ENCODE data around the gene MARCHF10.

The MARCHF10 gene

DNA sequence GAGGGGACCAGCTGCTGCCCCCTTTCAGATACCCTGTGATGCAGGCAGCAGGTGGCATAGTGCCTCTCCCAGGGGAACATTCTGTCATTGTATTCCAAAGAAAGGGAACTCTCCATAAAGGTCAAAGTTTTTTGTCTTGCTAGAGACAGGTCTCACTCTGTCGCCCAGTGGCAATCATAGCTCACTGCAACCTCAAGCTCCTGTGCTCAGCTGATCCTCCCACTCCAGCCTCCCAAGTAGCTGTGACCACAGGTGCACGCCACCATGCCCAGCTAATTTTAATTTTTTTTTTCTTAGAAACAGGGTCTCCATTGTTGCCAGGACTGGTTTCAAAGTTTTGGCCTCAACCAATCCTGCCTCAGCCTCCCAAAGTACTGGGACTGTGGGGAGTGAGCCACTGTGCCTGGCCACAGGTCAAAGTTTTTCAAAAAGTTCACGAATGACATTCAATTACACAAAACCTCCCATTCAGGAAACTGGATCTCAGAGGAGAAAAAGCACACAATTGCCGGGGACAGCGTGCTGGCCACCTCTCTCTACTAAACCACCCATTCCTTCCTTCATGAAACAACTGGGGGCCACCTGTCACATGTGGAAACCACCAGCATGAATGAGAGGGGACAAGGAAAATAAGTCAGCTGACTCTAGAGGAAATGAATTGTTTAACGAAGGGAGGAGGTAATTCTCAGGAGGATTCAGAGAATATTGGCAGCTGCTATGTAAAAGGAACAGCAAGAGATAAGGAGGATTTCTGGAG lies 80.0 kb downstream of the MARCHF10 start:
- no peak for ATAC-seq
- H3K4me3 Mint-ChIP-seq = no peak overlapping the region
- no peaks in the 10 kb centered on the region for H3K36me3 Mint-ChIP-seq
- peaks cover 30% of the 10 kb centered on the region for H3K27me3 Mint-ChIP-seq
- peaks cover 31% of the 10 kb centered on the region for H3K4me1 Mint-ChIP-seq
- no peaks in the 10 kb centered on the region for H3K9me3 Mint-ChIP-seq
- no peak overlapping the region for H3K27ac Mint-ChIP-seq

DNA sequence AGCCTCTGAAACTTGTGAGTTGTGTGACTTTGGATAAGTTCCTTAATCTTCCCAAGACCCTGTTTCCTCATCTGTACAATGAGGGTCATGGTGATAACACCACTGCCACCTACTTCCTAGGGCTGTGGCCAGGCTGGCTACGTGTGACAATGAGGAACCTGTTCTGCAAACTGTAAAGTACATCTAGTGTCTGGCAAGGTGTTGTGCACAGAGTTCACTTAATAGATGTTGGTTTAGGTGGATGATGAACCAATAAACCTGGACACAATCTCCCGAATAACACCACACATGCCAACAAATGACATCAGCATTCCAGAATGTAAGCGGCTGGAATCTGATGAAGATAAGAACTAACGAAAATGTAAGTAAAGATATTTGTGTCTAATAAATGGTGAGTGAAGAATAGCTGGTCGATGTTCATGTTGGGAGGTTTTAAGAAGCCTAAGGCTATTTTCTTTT lies 82.3 kb downstream of the MARCHF10 start:
- no peak overlapping the region for H3K4me3 Mint-ChIP-seq
- H3K36me3 Mint-ChIP-seq = no peaks in the 10 kb centered on the region
- H3K4me1 Mint-ChIP-seq = peaks cover 31% of the 10 kb centered on the region
- ATAC-seq = no peak
- H3K9me3 Mint-ChIP-seq = no peaks in the 10 kb centered on the region
- H3K27ac Mint-ChIP-seq = no peak overlapping the region
- H3K27me3 Mint-ChIP-seq = peaks cover 16% of the 10 kb centered on the region

DNA sequence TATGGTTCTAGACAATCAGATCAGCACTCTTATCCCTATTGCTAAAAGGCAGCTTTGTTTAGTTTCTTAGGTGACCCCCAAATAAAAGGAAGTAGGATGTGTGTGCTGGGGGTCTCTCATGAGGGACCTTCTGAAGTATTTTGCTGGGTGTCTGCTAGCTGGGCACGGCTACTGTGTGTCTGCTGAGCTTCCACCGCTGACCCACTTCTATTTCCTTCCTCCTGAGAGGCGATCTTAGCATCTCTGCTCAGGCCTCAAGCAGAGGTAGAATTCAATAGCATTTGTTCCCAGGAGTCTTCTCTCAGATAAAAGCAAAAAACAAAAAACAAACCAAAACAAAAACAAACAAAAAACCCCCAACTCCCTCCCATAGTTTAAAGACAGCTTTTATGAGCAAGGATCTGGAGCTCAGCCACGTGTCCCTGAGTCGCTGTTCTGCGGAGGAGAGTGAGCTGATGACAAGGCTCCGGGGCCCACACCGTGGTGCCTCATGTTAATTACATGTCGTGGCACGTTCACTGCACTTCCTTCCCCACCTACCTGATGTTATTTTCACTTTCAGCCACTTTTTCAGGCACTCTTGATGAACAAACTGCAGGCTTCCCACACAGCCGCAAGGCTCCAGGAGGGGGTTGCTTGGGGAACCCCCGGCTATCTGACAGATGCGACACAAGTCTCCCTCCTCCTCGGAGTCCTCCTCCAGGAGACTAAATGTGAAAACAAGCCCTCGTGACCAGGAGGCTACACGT lies 83.5 kb downstream of the MARCHF10 start:
- ATAC-seq = peak; percentile 96
- H3K4me3 Mint-ChIP-seq = peak overlapping the region; percentile 54
- H3K27ac Mint-ChIP-seq = peak overlapping the region; percentile 18
- H3K36me3 Mint-ChIP-seq = peaks cover 5% of the 10 kb centered on the region
- H3K9me3 Mint-ChIP-seq = no peaks in the 10 kb centered on the region
- H3K27me3 Mint-ChIP-seq = peaks cover 24% of the 10 kb centered on the region
- H3K4me1 Mint-ChIP-seq = peaks cover 39% of the 10 kb centered on the region

DNA sequence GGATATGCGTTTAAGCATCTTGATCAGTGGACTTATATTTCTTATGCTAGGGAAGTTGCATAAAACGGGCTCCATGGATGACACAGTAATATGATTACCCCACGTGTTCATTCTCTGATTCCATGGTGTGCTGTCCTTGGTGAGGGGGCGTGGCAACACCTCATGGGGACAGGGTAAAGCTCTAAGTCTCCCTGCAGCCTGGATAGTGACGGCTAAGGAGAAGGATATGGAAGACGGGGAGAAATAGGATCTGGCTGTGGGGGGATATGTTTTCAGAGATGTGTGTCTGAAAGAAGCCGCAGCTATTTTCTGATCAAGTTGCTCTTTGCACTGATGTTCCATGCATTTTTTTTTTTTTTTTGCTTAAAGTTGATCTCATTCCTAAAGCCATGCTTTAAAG lies 84.3 kb downstream of the MARCHF10 start:
- Mint-ChIP-seq H3K36me3 (peaks cover 7% of the 10 kb centered on the region), H3K27ac (no peak overlapping the region), H3K27me3 (peaks cover 31% of the 10 kb centered on the region), H3K4me3 (no peak overlapping the region), H3K4me1 (peaks cover 42% of the 10 kb centered on the region), H3K9me3 (no peaks in the 10 kb centered on the region)
- ATAC-seq = no peak

DNA sequence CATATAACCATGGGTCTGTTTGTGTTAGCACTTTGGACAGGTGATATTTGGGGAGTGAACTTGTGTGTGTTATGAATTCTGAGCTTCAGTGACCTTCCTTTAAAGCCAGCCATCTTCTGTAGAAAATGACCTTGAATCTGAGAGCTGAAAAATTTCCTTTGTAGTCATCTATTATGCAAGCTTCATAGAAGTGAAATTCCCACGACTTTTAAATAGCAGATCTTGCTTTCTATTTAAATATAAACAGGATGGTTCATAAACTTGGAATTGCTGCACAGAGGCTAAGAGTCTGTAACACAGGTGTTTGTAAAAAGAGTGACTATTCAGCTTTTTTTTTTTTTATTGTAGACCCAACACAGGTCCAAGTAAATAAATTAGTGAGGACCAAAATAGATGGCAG lies 85.5 kb downstream of the MARCHF10 start:
- H3K27ac Mint-ChIP-seq = no peak overlapping the region
- peaks cover 25% of the 10 kb centered on the region for H3K27me3 Mint-ChIP-seq
- peaks cover 31% of the 10 kb centered on the region for H3K4me1 Mint-ChIP-seq
- no peak for ATAC-seq
- no peaks in the 10 kb centered on the region for H3K9me3 Mint-ChIP-seq
- H3K4me3 Mint-ChIP-seq = no peak overlapping the region
- peaks cover 7% of the 10 kb centered on the region for H3K36me3 Mint-ChIP-seq

DNA sequence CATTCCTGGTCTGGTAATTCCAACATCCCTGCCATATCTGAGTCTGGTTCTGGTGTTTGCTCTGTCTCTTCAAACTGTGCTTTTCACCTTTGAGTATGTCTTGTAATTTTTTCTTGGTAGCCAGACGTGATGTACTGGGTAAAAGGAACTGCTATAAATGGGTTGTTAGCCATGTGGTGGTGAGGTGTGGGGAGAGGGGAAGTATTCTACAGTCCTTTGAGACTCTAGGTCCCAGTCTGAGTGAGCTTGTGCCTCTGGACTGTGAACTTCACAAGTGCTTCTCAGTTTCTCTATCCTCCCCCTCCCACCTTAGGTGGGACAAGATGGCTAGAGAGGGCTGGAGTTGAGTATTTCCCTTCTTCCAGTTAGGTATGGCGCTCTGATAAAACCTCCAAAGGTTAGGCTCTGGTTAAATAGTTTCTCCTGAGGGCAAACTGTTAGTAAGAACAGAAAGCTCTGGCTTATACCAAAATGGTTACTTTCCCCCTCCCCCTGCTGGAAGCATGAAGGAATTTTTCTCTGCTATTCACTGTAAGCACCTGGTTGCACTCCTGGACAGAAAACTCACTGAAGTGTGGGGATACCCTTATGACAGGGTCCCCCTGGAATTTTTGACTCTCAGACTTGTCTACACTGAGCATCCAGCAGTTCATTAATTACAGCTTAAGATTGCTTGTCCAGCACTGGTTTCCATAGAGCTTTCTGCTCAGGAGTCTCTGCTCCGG lies 87.8 kb downstream of the MARCHF10 start:
- no peak overlapping the region for H3K27ac Mint-ChIP-seq
- peak; percentile 65 for ATAC-seq
- H3K9me3 Mint-ChIP-seq = no peaks in the 10 kb centered on the region
- peaks cover 7% of the 10 kb centered on the region for H3K36me3 Mint-ChIP-seq
- peaks cover 27% of the 10 kb centered on the region for H3K4me1 Mint-ChIP-seq
- H3K4me3 Mint-ChIP-seq = no peak overlapping the region
- H3K27me3 Mint-ChIP-seq = peaks cover 21% of the 10 kb centered on the region

DNA sequence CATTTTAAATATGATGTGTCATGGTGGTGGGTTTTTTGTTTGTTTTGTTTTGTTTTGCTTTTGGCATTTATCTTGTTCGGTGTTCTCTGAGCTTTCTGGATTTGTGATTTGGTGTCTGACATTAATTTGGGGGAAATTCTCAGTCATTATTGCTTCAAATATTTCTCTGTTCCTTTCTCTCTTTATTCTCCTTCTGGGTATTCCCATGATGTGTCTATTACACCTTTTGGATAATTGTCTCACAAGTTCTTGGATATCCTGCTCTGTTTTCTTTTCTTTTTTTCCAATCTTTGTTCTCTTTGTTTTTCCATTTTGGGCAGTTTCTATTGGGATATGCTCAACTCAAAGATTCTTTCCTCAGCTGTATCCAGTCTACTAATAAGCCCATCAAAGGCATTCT lies 88.5 kb downstream of the MARCHF10 start:
- no peak for ATAC-seq
- H3K27ac Mint-ChIP-seq = no peak overlapping the region
- peaks cover 21% of the 10 kb centered on the region for H3K27me3 Mint-ChIP-seq
- H3K4me1 Mint-ChIP-seq = peaks cover 20% of the 10 kb centered on the region
- peaks cover 7% of the 10 kb centered on the region for H3K36me3 Mint-ChIP-seq
- no peak overlapping the region for H3K4me3 Mint-ChIP-seq
- no peaks in the 10 kb centered on the region for H3K9me3 Mint-ChIP-seq

DNA sequence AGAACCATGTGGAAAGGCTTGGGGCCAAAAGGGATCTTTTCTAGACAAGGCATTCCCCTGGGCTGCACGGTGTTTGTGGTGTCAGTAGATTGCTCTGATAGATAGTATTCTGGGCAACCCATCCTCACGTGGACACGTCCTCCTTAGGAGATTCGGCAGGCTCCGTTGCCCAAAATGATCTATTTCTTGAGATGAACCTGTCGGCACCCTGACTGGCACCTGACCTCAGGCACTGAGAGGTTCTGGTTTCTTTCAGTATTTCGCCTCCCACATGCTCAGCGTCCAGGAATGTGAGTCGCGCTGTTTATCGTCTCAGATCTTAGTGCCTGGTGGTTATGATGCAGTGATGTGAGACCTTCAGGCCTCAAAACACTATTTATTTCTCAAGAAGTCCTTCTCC lies 89.7 kb downstream of the MARCHF10 start:
- no peak overlapping the region for H3K4me3 Mint-ChIP-seq
- ATAC-seq = no peak
- H3K27me3 Mint-ChIP-seq = peaks cover 21% of the 10 kb centered on the region
- peaks cover 11% of the 10 kb centered on the region for H3K4me1 Mint-ChIP-seq
- peaks cover 7% of the 10 kb centered on the region for H3K36me3 Mint-ChIP-seq
- no peaks in the 10 kb centered on the region for H3K9me3 Mint-ChIP-seq
- H3K27ac Mint-ChIP-seq = no peak overlapping the region

DNA sequence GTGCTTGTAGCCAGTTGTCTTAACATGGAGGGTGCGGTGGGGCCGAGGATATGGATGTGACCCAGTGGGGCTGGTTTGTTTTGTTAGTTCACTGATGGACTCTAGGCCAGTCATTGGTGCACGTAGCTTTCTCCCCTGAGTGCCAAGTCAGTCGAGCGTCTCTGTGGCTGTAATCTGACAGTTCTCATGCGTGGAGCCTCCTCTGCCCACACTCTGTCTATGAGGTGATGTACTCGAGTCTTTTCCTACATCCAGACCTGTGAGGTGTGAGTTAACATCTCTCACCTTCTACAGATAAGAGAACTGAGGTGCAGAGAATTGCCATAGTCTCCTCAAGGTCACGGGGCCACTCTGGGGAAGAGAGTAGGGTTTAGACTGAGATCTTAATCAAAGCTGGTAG lies 90.2 kb downstream of the MARCHF10 start:
- ATAC-seq = no peak
- peaks cover 7% of the 10 kb centered on the region for H3K36me3 Mint-ChIP-seq
- H3K4me3 Mint-ChIP-seq = no peak overlapping the region
- H3K27me3 Mint-ChIP-seq = peaks cover 21% of the 10 kb centered on the region
- H3K4me1 Mint-ChIP-seq = peaks cover 11% of the 10 kb centered on the region
- H3K9me3 Mint-ChIP-seq = no peaks in the 10 kb centered on the region
- H3K27ac Mint-ChIP-seq = no peak overlapping the region

DNA sequence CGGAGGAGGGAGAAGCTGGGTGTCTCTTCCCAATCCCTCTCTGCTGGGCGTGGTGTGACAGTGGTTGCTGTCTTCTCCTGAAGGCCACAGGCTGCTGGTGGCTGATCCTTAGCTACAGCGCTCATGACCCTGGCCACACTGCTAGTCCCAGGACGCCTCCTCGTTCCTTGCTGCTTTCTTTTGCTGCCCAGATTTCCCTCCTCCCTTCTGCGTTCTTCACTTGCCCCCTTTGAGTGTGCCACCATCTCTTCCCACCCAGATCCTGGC lies 90.6 kb downstream of the MARCHF10 start:
- H3K27me3 Mint-ChIP-seq = peaks cover 21% of the 10 kb centered on the region
- no peak for ATAC-seq
- H3K4me3 Mint-ChIP-seq = no peak overlapping the region
- no peak overlapping the region for H3K27ac Mint-ChIP-seq
- peaks cover 11% of the 10 kb centered on the region for H3K4me1 Mint-ChIP-seq
- H3K36me3 Mint-ChIP-seq = peaks cover 7% of the 10 kb centered on the region
- H3K9me3 Mint-ChIP-seq = no peaks in the 10 kb centered on the region

DNA sequence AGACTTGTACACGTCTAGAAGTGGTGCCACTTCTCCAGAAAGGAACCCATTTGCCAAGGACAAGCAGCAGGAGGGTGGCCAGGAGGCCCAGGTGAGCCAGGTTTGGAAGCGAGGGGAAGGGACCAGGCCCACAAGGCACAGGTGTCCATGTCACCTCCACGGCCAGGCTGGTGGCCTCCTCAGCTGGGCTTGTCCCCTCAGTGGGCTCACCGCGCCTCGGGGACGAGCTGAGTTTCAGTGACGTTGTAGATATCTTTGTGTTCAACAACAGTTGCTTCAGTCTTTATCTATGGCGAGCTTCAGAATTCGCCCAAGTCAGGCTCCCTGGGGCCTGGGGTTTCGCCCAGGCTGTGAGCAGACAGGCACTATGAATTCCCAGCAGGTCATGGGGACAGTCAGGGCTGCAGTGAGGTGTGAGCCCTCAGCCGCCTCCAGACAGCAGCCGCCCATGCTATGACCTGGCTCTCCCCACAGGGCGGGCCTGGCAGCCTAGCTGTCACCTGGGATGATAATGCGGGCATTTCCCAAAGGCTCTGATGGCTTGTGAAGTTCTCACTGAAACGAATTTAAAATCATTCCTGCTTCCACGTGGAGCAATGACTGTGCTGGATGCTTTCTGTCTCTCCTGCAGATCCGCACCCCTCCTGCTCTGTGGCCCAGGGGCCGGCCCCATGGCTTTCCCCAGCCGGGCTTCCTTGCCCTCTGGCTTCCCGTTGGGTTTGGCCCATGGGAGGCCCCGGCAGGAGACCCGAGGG lies 91.1 kb downstream of the MARCHF10 start:
- no peak for ATAC-seq
- H3K36me3 Mint-ChIP-seq = peaks cover 7% of the 10 kb centered on the region
- H3K27ac Mint-ChIP-seq = no peak overlapping the region
- peaks cover 11% of the 10 kb centered on the region for H3K4me1 Mint-ChIP-seq
- no peaks in the 10 kb centered on the region for H3K9me3 Mint-ChIP-seq
- H3K27me3 Mint-ChIP-seq = peaks cover 21% of the 10 kb centered on the region
- no peak overlapping the region for H3K4me3 Mint-ChIP-seq

DNA sequence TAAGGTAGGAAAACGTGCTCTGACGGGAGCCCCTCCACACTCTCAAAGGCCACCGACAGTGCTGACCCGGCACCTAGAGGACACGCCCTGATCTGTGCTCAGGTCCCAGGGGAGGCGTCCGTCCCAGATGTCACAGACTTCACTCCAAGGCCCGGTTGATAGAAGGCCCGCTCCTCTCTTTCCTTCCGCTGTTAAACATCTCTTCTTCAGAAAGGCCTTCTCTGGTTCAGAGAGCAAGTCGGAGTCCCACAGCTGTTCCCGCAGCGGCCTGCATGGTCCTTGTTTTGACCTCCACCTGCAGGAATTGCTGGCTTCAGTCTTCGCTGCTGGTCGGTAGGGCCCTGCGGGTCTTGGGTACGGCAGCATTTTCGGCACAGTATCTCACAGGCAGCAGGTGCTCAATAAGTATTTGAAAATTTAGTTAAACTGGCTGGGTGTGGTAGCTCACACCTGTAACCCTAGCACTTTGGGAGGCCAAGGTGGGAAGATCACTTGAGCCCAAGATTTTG lies 92.2 kb downstream of the MARCHF10 start:
- peaks cover 11% of the 10 kb centered on the region for H3K4me1 Mint-ChIP-seq
- H3K27ac Mint-ChIP-seq = no peak overlapping the region
- no peak overlapping the region for H3K4me3 Mint-ChIP-seq
- ATAC-seq = no peak
- H3K36me3 Mint-ChIP-seq = peaks cover 7% of the 10 kb centered on the region
- peaks cover 21% of the 10 kb centered on the region for H3K27me3 Mint-ChIP-seq
- no peaks in the 10 kb centered on the region for H3K9me3 Mint-ChIP-seq

DNA sequence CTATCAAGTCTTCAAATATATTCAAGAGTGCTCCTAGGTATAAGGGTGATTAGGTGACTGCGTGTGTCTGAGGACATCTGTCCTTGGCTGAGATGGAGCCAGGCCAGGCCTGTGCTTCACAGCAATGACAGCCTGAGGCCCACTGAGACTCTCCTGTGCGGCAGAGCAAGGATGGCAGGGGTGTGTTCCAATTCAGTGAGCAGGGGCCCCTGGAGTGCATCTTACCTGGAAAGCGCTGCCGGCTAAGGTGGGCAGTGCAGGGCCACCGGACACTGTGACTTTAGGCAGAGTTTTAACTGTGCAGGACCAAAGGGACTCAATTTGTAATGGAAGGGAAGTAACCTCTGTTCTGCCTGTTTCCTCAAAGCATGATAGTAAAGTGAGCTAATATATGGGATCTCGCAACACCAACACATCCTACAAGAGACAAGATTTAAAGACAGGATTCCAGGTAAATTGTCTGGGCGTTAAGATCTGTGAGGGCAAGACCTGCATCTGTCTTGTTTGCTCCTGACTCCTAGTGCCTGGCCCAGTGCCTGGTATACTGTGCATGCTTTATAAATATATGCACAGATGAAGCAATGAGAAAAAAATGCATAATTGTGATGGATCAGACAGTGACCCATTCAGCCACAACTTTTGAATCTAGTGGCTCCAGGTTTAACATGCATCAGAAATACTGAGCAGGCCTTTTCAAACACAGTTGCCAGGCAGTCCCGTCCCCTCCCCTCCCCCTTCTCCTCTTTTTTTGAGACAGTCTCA lies 93.9 kb downstream of the MARCHF10 start:
- no peaks in the 10 kb centered on the region for H3K9me3 Mint-ChIP-seq
- no peak overlapping the region for H3K27ac Mint-ChIP-seq
- H3K4me3 Mint-ChIP-seq = no peak overlapping the region
- no peaks in the 10 kb centered on the region for H3K4me1 Mint-ChIP-seq
- no peaks in the 10 kb centered on the region for H3K36me3 Mint-ChIP-seq
- peaks cover 10% of the 10 kb centered on the region for H3K27me3 Mint-ChIP-seq
- ATAC-seq = no peak

DNA sequence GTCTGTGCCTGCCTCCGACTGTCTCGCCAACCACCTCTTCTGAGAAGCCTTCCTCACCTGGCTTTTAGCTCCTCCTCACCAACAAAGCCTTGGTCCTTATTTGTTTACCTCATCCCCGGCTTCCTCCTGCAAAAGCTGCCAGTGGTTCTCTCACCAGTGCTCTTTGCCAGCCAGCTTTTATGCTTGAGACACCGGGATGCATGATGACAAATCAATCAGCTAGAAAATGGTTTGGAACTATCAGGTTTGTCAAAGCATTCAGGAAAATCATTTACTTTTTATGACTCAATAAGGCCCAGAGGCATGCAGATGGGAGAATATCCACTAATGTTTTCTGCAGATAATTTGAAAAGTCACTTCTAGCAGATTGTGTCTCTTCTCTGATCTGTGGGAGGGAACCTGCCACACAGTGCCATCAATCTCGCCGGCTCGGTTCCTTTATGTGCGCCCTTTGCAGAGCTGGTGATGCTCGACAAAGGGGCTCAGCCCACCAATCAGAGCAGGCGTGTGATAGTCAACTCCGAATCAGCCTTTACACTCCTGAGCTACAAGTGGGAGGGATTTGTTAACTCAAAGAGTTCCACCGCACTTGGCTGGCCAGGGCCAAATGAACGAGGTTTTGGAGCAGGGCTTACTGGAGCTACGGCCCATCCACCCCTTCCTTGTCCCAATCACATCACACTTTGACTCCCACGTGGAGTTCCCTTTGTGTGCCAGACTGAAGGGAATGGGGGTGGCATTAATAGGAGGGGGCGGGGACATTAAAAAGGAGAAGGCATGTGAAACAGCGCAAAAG lies 94.8 kb downstream of the MARCHF10 start:
- Mint-ChIP-seq H3K4me3 (no peak overlapping the region), H3K4me1 (no peaks in the 10 kb centered on the region), H3K27me3 (peaks cover under 1% of the 10 kb centered on the region), H3K27ac (no peak overlapping the region), H3K36me3 (no peaks in the 10 kb centered on the region), H3K9me3 (no peaks in the 10 kb centered on the region)
- ATAC-seq = no peak

Data from stimulated activated memory B cell treated with anti-CD40 and anti-IgM and Interleukin-4, amounts not matched to agents 10 μg/mL and 1 μg/mL and 100 μg/mL, for 72 hours (primary cell).